WI38 (cell line): ENCODE measurements around the gene ATP6V1A.

Source experiments
- H3K4me3 ChIP-seq: 2 replicates; pipeline ENCODE4 v1.5.1; 2011; ENCODE audit warnings: low read depth, mild to moderate bottlenecking, control low read depth, low read length
- TF ChIP-seq, protein P1 (sequence below): IDR thresholded peaks from 2 replicates; pipeline ENCODE4 v1.5.1; 2012; ENCODE audit warnings: low read depth, mild to moderate bottlenecking, control low read depth, low read length

Gene ATP6V1A

DNA sequence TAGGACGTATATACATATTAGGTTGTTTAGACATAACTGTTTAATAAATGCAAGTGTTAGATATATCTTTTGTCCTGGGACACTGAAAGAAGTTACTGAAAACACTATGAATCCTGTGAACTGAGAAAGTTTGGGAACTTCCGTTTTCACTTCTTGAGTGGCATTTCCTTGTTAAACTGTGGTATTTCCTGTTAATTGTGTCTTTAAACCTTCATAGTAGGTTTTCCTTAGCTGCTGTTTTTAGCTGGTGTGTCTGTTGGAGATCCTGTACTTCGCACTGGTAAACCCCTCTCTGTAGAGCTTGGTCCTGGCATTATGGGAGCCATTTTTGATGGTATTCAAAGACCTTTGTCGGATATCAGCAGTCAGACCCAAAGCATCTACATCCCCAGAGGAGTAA lies 37.1 kb downstream of the ATP6V1A start:
- H3K4me3 ChIP-seq = no peak overlapping the region
- TF ChIP-seq, protein P1, sequence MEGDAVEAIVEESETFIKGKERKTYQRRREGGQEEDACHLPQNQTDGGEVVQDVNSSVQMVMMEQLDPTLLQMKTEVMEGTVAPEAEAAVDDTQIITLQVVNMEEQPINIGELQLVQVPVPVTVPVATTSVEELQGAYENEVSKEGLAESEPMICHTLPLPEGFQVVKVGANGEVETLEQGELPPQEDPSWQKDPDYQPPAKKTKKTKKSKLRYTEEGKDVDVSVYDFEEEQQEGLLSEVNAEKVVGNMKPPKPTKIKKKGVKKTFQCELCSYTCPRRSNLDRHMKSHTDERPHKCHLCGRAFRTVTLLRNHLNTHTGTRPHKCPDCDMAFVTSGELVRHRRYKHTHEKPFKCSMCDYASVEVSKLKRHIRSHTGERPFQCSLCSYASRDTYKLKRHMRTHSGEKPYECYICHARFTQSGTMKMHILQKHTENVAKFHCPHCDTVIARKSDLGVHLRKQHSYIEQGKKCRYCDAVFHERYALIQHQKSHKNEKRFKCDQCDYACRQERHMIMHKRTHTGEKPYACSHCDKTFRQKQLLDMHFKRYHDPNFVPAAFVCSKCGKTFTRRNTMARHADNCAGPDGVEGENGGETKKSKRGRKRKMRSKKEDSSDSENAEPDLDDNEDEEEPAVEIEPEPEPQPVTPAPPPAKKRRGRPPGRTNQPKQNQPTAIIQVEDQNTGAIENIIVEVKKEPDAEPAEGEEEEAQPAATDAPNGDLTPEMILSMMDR = no peak

DNA sequence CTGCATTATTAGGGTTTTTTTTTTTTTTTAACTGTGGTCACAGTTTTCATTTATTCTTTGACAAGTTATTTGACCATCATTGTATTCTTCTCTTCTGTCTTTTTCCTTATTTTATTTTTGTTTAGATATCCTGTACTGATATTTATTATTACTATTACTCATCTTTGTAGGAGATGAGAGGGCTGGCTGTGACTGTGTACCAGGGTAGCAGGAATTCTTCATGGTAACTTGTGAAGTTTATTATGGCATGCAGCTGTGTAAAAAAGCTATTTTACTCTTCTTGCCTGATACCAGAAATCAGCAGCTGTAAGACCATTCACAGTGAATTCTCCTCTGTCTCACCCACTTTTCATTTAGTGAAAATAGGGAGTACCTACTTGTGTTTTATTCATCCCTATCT lies 44.5 kb downstream of the ATP6V1A start:
- H3K4me3 ChIP-seq = no peak overlapping the region
- TF ChIP-seq, protein P1 = no peak

DNA sequence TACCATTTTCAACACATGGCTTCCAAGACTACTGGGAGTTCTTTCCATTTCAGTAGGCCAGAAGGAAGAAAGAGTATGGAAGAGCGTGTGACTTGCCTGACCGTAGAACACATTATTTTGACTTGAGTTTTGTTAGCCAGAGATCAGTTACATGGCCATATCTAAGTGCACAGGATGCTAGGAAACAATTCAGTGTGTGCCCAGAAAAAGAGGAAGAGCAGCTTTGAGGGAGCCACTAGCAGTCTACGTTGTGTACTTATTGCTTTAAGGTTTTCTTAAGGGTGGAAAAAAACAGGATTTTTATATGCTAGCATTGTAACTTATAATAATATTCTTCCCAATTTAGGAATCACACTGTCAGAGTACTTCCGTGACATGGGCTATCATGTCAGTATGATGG lies 47.7 kb downstream of the ATP6V1A start:
- TF ChIP-seq, protein P1 = no peak

GRCh38 chr3:113795693-113796092 lies 48.9 kb downstream of the ATP6V1A start:
- H3K4me3 ChIP-seq = no peak overlapping the region
- TF ChIP-seq, protein P1 = no peak

More for the DNA sequence above, 47.7 kb downstream of the ATP6V1A start:
- H3K4me3 ChIP-seq = no peak overlapping the region

GRCh38 chr3:113802795-113803455 lies 56.1 kb downstream of the ATP6V1A start:
- no peak overlapping the region for H3K4me3 ChIP-seq
- TF ChIP-seq, protein P1 = no peak

- H3K4me3 ChIP-seq = no peak overlapping the region
- TF ChIP-seq, protein P1 = no peak
These were observed 57.8 kb downstream of the ATP6V1A start for GRCh38 chr3:113804661-113805060.

- H3K4me3 ChIP-seq = no peak overlapping the region
- TF ChIP-seq, protein P1 = no peak
These were observed 58.4 kb downstream of the ATP6V1A start for GRCh38 chr3:113805249-113805648.
